ENCODE data around the gene NXPH3.

NXPH3 gene

GRCh38 chr17:49590874-49591273, 15.2 kb downstream of the NXPH3 start:
- H3K4me3 ChIP-seq (ENCODE audit: control insufficient read depth, low read depth, low read length): no peak overlapping the region
- TF ChIP-seq CTCF (IDR thresholded peaks at IDR 0.05; ENCODE audit: control insufficient read depth, insufficient read depth, low read depth, low read length, missing control alignments): no peak
- no peak for DNase-seq (ENCODE audit: low read depth)

GRCh38 chr17:49592263-49592662, 16.6 kb downstream of the NXPH3 start:
- no peak for DNase-seq (ENCODE audit: low read depth)
- H3K4me3 ChIP-seq (ENCODE audit: control insufficient read depth, low read depth, low read length): no peak overlapping the region
- no peak for TF ChIP-seq CTCF (IDR thresholded peaks at IDR 0.05; ENCODE audit: control insufficient read depth, insufficient read depth, low read depth, low read length, missing control alignments)

- TF ChIP-seq CTCF (IDR thresholded peaks at IDR 0.05; ENCODE audit: control insufficient read depth, insufficient read depth, low read depth, low read length, missing control alignments): no peak
- no peak for DNase-seq (ENCODE audit: low read depth)
- H3K4me3 ChIP-seq (ENCODE audit: control insufficient read depth, low read depth, low read length): no peak overlapping the region
Observed at GRCh38 chr17:49595328-49595727, 19.7 kb downstream of the NXPH3 start.

- DNase-seq (ENCODE audit: low read depth): no peak
- TF ChIP-seq CTCF (IDR thresholded peaks at IDR 0.05; ENCODE audit: control insufficient read depth, insufficient read depth, low read depth, low read length, missing control alignments): no peak
Observed at GRCh38 chr17:49595980-49596379, 20.3 kb downstream of the NXPH3 start.

GRCh38 chr17:49596613-49597244, 21.1 kb downstream of the NXPH3 start:
- TF ChIP-seq CTCF (IDR thresholded peaks at IDR 0.05; ENCODE audit: control insufficient read depth, insufficient read depth, low read depth, low read length, missing control alignments): no peak
- DNase-seq (ENCODE audit: low read depth): no peak
- no peak overlapping the region for H3K4me3 ChIP-seq (ENCODE audit: control insufficient read depth, low read depth, low read length)

More at GRCh38 chr17:49595980-49596379, 20.3 kb downstream of the NXPH3 start:
- no peak overlapping the region for H3K4me3 ChIP-seq (ENCODE audit: control insufficient read depth, low read depth, low read length)

- no peak overlapping the region for H3K4me3 ChIP-seq (ENCODE audit: control insufficient read depth, low read depth, low read length)
- no peak for TF ChIP-seq CTCF (IDR thresholded peaks at IDR 0.05; ENCODE audit: control insufficient read depth, insufficient read depth, low read depth, low read length, missing control alignments)
- no peak for DNase-seq (ENCODE audit: low read depth)
Observed at GRCh38 chr17:49597436-49597835, 21.8 kb downstream of the NXPH3 start.

Data from AG09309 (cell line).